Measurements from ENCODE around the gene DAB2IP.

- TF ChIP-seq CTCF (IDR thresholded peaks at IDR 0.05) (no peak), EZH2phosphoT487 (IDR thresholded peaks at IDR 0.05) (no peak), EZH2 (IDR thresholded peaks at IDR 0.05) (no peak)
Measured at GRCh38 chr9:121691890-121692289, 40.5 kb downstream of the DAB2IP start.

All from neural progenitor cell (in vitro differentiated cells).